Measurements from ENCODE around the gene APBA2.

APBA2 gene

GRCh38 chr15:28909958-28910500, 24.3 kb downstream of the APBA2 start:
- TF ChIP-seq CTCF (IDR thresholded peaks at IDR 0.05; ENCODE audit: low read depth, low read length, missing control alignments), result no peak
- no peak for DNase-seq (ENCODE audit: low read depth)
- no peak overlapping the region for H3K4me3 ChIP-seq (ENCODE audit: low read depth, low read length)

GRCh38 chr15:28911310-28911931, 25.6 kb downstream of the APBA2 start:
- no peak overlapping the region for H3K4me3 ChIP-seq (ENCODE audit: low read depth, low read length)
- DNase-seq (ENCODE audit: low read depth), result no peak
- TF ChIP-seq CTCF (IDR thresholded peaks at IDR 0.05; ENCODE audit: low read depth, low read length, missing control alignments), result no peak

GRCh38 chr15:28912422-28912821, 26.6 kb downstream of the APBA2 start:
- no peak overlapping the region for H3K4me3 ChIP-seq (ENCODE audit: low read depth, low read length)
- TF ChIP-seq CTCF (IDR thresholded peaks at IDR 0.05; ENCODE audit: low read depth, low read length, missing control alignments), result no peak
- no peak for DNase-seq (ENCODE audit: low read depth)

- no peak for DNase-seq (ENCODE audit: low read depth)
- H3K4me3 ChIP-seq (ENCODE audit: low read depth, low read length), result no peak overlapping the region
- TF ChIP-seq CTCF (IDR thresholded peaks at IDR 0.05; ENCODE audit: low read depth, low read length, missing control alignments), result no peak
Observed at GRCh38 chr15:28913171-28913765, 27.5 kb downstream of the APBA2 start.

GRCh38 chr15:28914046-28914445, 28.3 kb downstream of the APBA2 start:
- no peak for TF ChIP-seq CTCF (IDR thresholded peaks at IDR 0.05; ENCODE audit: low read depth, low read length, missing control alignments)
- DNase-seq (ENCODE audit: low read depth), result no peak

GRCh38 chr15:28914483-28915023, 28.8 kb downstream of the APBA2 start:
- TF ChIP-seq CTCF (IDR thresholded peaks at IDR 0.05; ENCODE audit: low read depth, low read length, missing control alignments), result no peak
- H3K4me3 ChIP-seq (ENCODE audit: low read depth, low read length), result no peak overlapping the region
- DNase-seq (ENCODE audit: low read depth), result no peak

More at GRCh38 chr15:28914046-28914445, 28.3 kb downstream of the APBA2 start:
- no peak overlapping the region for H3K4me3 ChIP-seq (ENCODE audit: low read depth, low read length)
